GM12878 (cell line): ENCODE data around the gene STX1B.

Source experiments
- BRCA1 ChIP-seq: IDR thresholded peaks from 2 replicates; pipeline ENCODE4 v1.6.1; 2011; ENCODE audit warnings: low read depth, low read length, improper control_type of control experiment
- CTCF ChIP-seq, 3 experiments: IDR thresholded peaks in 2 of 3; conservative IDR thresholded peaks in 1 of 3; 2 replicates each; pipeline ENCODE4 v1.5.1; 2011; ENCODE audit warnings: low read depth in 3 of 3, low read length in 3 of 3, mild to moderate bottlenecking in 3 of 3, control low read depth in 2 of 3, moderate library complexity in 2 of 3, inconsistent platforms in 1 of 3, mixed read lengths in 1 of 3; ENCODE audit not compliant: control insufficient read depth in 2 of 3, insufficient read depth in 1 of 3; ENCODE audit errors: extremely low read depth in 1 of 3
- EZH2 ChIP-seq: IDR thresholded peaks from 2 replicates; pipeline ENCODE4 v1.6.1; 2012; ENCODE audit warnings: low read depth, mild to moderate bottlenecking, control low read depth, inconsistent platforms, low read length, borderline replicate concordance; ENCODE audit not compliant: control insufficient read depth
- SMARCA5 ChIP-seq: fragments of 450-650 bp; IDR thresholded peaks from 2 replicates; pipeline ENCODE4 v1.6.1; 2017; ENCODE audit warnings: mild to moderate bottlenecking

GRCh38 chr16:30946671-30947540 is 63.5 kb downstream of the STX1B start:
- no peak for TF ChIP-seq EZH2
- no peak for TF ChIP-seq CTCF (IDR thresholded peaks at IDR 0.05 in 2 of 3, conservative IDR thresholded peaks at IDR 0.05 in 1 of 3; ENCODE audit: control insufficient read depth in 2 of 3, extremely low read depth in 1 of 3, insufficient read depth in 1 of 3, low read depth in 3 of 3, low read length in 3 of 3)
- no peak for TF ChIP-seq BRCA1
- TF ChIP-seq SMARCA5: no peak
